Prostate gland (tissue), 2 donors: ENCODE measurements around the gene TRIM27.
"Not testable (repeated sequence)": the region's sequence is repeated elsewhere in the genome, so short reads cannot be mapped to it uniquely, and the experiment has no call there.

Experiments
- POLR2A ChIP-seq: fragments of 450-650 bp; IDR thresholded peaks from one replicate; pipeline ENCODE4 v1.6.1; 2016; ENCODE audit warnings: antibody characterized with exemption, mild to moderate bottlenecking
- POLR2AphosphoS5 ChIP-seq: sonication (generic); formaldehyde crosslinking; IDR thresholded peaks from one replicate; pipeline ENCODE4 v1.6.1; 2017; ENCODE audit warnings: antibody characterized with exemption
- TF ChIP-seq, protein P1 (sequence below), 4 experiments: fragments of 200-600 bp in 2 of 4; fragments of 450-650 bp in 2 of 4; sonication (generic) in 2 of 4; IDR thresholded peaks; 1 replicate in 3 of 4; 2 replicates in 1 of 4; pipeline ENCODE4 v1.5.1; 2016 to 2019; ENCODE audit warnings: antibody characterized with exemption in 4 of 4, mild to moderate bottlenecking in 2 of 4, moderate library complexity in 2 of 4

- TF ChIP-seq, protein P1, sequence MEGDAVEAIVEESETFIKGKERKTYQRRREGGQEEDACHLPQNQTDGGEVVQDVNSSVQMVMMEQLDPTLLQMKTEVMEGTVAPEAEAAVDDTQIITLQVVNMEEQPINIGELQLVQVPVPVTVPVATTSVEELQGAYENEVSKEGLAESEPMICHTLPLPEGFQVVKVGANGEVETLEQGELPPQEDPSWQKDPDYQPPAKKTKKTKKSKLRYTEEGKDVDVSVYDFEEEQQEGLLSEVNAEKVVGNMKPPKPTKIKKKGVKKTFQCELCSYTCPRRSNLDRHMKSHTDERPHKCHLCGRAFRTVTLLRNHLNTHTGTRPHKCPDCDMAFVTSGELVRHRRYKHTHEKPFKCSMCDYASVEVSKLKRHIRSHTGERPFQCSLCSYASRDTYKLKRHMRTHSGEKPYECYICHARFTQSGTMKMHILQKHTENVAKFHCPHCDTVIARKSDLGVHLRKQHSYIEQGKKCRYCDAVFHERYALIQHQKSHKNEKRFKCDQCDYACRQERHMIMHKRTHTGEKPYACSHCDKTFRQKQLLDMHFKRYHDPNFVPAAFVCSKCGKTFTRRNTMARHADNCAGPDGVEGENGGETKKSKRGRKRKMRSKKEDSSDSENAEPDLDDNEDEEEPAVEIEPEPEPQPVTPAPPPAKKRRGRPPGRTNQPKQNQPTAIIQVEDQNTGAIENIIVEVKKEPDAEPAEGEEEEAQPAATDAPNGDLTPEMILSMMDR (IDR thresholded peaks at IDR 0.05): not testable (repeated sequence)
- TF ChIP-seq POLR2A, POLR2AphosphoS5: not testable (repeated sequence)
Observed at GRCh38 chr6:28949656-28950195, 25.9 kb upstream of the TRIM27 start.
